Measurements from ENCODE around the gene MIP.
"Not testable (repeated sequence)": the region's sequence is repeated elsewhere in the genome, so short reads cannot be mapped to it uniquely, and the experiment has no call there.

Gene MIP

GRCh38 chr12:56401612-56402011 lies 52.8 kb downstream of the MIP start:
- DNase-seq, result not testable (repeated sequence)

DNA sequence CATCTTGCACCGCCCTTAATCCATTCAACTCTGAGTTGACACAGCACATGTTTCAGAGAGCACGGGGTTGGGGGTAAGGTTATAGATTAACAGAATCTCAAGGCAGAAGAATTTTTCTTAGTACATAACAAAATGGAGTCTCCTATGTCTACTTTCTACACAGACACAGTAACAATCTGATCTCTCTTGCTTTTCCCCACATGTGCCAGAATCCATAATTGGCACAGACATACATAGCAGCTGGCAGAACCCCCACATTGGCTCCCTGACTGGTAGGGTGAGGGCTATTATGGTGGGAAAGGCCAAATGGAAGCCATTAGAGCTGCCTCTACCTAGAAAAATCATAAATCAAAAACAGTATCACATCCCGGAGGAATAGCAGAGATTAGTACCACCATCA lies 53.3 kb downstream of the MIP start:
- not testable (repeated sequence) for DNase-seq
